Measurements from ENCODE around the gene EID3.

EID3 gene

GRCh38 chr12:104312654-104313053 lies 9.1 kb downstream of the EID3 start:
- Histone ChIP-seq H3K36me3 (ENCODE audit: control insufficient read depth, insufficient read depth, low read length) (peaks cover 53% of the 10 kb centered on the region), H3K9me3 (ENCODE audit: control insufficient read depth, low read length) (no peaks in the 10 kb centered on the region), H3K27ac (ENCODE audit: insufficient read depth, low read depth, low read length, poor library complexity, severe bottlenecking) (no peak overlapping the region), H3K4me1 (ENCODE audit: control insufficient read depth, insufficient read depth, low read length) (no peaks in the 10 kb centered on the region), H3K27me3 (ENCODE audit: control insufficient read depth, insufficient read depth, low read length, poor library complexity, severe bottlenecking) (no peaks in the 10 kb centered on the region), H3K4me3 (ENCODE audit: insufficient read depth, low read depth, low read length) (no peak overlapping the region)
- WGBS, 2 experiments: 83% methylated on average over 1 of the region's 1 CpG; no CpG with 5 or more reads in 1 of the 2 experiments

- 73% methylated on average over 4 of the region's 4 CpGs for WGBS, 2 experiments
- H3K27ac ChIP-seq (ENCODE audit: insufficient read depth, low read depth, low read length, poor library complexity, severe bottlenecking): no peak overlapping the region
- H3K4me1 ChIP-seq (ENCODE audit: control insufficient read depth, insufficient read depth, low read length): no peaks in the 10 kb centered on the region
- H3K36me3 ChIP-seq (ENCODE audit: control insufficient read depth, insufficient read depth, low read length): peaks cover 53% of the 10 kb centered on the region
- H3K27me3 ChIP-seq (ENCODE audit: control insufficient read depth, insufficient read depth, low read length, poor library complexity, severe bottlenecking): no peaks in the 10 kb centered on the region
- no peak overlapping the region for H3K4me3 ChIP-seq (ENCODE audit: insufficient read depth, low read depth, low read length)
- no peaks in the 10 kb centered on the region for H3K9me3 ChIP-seq (ENCODE audit: control insufficient read depth, low read length)
Measured at GRCh38 chr12:104313568-104314241, 10.2 kb downstream of the EID3 start.

- Histone ChIP-seq H3K4me3 (ENCODE audit: insufficient read depth, low read depth, low read length) (no peak overlapping the region), H3K36me3 (ENCODE audit: control insufficient read depth, insufficient read depth, low read length) (peaks cover 53% of the 10 kb centered on the region), H3K27ac (ENCODE audit: insufficient read depth, low read depth, low read length, poor library complexity, severe bottlenecking) (no peak overlapping the region), H3K9me3 (ENCODE audit: control insufficient read depth, low read length) (no peaks in the 10 kb centered on the region), H3K4me1 (ENCODE audit: control insufficient read depth, insufficient read depth, low read length) (no peaks in the 10 kb centered on the region), H3K27me3 (ENCODE audit: control insufficient read depth, insufficient read depth, low read length, poor library complexity, severe bottlenecking) (no peaks in the 10 kb centered on the region)
- WGBS, 2 experiments: 96% methylated on average over 1 of the region's 1 CpG
Measured at GRCh38 chr12:104314242-104314614, 10.7 kb downstream of the EID3 start.

- Histone ChIP-seq H3K36me3 (ENCODE audit: control insufficient read depth, insufficient read depth, low read length) (peaks cover 61% of the 10 kb centered on the region), H3K27ac (ENCODE audit: insufficient read depth, low read depth, low read length, poor library complexity, severe bottlenecking) (no peak overlapping the region), H3K4me3 (ENCODE audit: insufficient read depth, low read depth, low read length) (no peak overlapping the region), H3K9me3 (ENCODE audit: control insufficient read depth, low read length) (no peaks in the 10 kb centered on the region), H3K4me1 (ENCODE audit: control insufficient read depth, insufficient read depth, low read length) (no peaks in the 10 kb centered on the region), H3K27me3 (ENCODE audit: control insufficient read depth, insufficient read depth, low read length, poor library complexity, severe bottlenecking) (no peaks in the 10 kb centered on the region)
- 90 to 91% methylated on average over 9 to 10 of the region's 10 CpGs for WGBS, 2 experiments
Measured at GRCh38 chr12:104315326-104316224, 12.0 kb downstream of the EID3 start.

- Histone ChIP-seq H3K27ac (ENCODE audit: insufficient read depth, low read depth, low read length, poor library complexity, severe bottlenecking) (no peak overlapping the region), H3K9me3 (ENCODE audit: control insufficient read depth, low read length) (no peaks in the 10 kb centered on the region), H3K36me3 (ENCODE audit: control insufficient read depth, insufficient read depth, low read length) (peaks cover 68% of the 10 kb centered on the region), H3K27me3 (ENCODE audit: control insufficient read depth, insufficient read depth, low read length, poor library complexity, severe bottlenecking) (no peaks in the 10 kb centered on the region), H3K4me3 (ENCODE audit: insufficient read depth, low read depth, low read length) (no peak overlapping the region), H3K4me1 (ENCODE audit: control insufficient read depth, insufficient read depth, low read length) (no peaks in the 10 kb centered on the region)
Measured at GRCh38 chr12:104316936-104317335, 13.4 kb downstream of the EID3 start.

- H3K27me3 ChIP-seq (ENCODE audit: control insufficient read depth, insufficient read depth, low read length, poor library complexity, severe bottlenecking): no peaks in the 10 kb centered on the region
- peaks cover 66% of the 10 kb centered on the region for H3K36me3 ChIP-seq (ENCODE audit: control insufficient read depth, insufficient read depth, low read length)
- H3K9me3 ChIP-seq (ENCODE audit: control insufficient read depth, low read length): no peaks in the 10 kb centered on the region
- H3K4me1 ChIP-seq (ENCODE audit: control insufficient read depth, insufficient read depth, low read length): no peaks in the 10 kb centered on the region
- H3K4me3 ChIP-seq (ENCODE audit: insufficient read depth, low read depth, low read length): no peak overlapping the region
- no peak overlapping the region for H3K27ac ChIP-seq (ENCODE audit: insufficient read depth, low read depth, low read length, poor library complexity, severe bottlenecking)
- 92 to 95% methylated on average over 7 of the region's 7 CpGs for WGBS, 2 experiments
Measured at GRCh38 chr12:104317538-104318210, 14.1 kb downstream of the EID3 start.

GRCh38 chr12:104319028-104319427 lies 15.5 kb downstream of the EID3 start:
- no peak overlapping the region for H3K27ac ChIP-seq (ENCODE audit: insufficient read depth, low read depth, low read length, poor library complexity, severe bottlenecking)
- H3K27me3 ChIP-seq (ENCODE audit: control insufficient read depth, insufficient read depth, low read length, poor library complexity, severe bottlenecking): no peaks in the 10 kb centered on the region
- H3K9me3 ChIP-seq (ENCODE audit: control insufficient read depth, low read length): no peaks in the 10 kb centered on the region
- WGBS, 2 experiments: 86% methylated on average over 1 of the region's 1 CpG; no CpG with 5 or more reads in 1 of the 2 experiments
- H3K4me1 ChIP-seq (ENCODE audit: control insufficient read depth, insufficient read depth, low read length): no peaks in the 10 kb centered on the region
- H3K36me3 ChIP-seq (ENCODE audit: control insufficient read depth, insufficient read depth, low read length): peaks cover 56% of the 10 kb centered on the region
- H3K4me3 ChIP-seq (ENCODE audit: insufficient read depth, low read depth, low read length): no peak overlapping the region

- H3K9me3 ChIP-seq (ENCODE audit: control insufficient read depth, low read length): no peaks in the 10 kb centered on the region
- WGBS, 2 experiments: 91 to 95% methylated on average over 1 of the region's 1 CpG
- no peak overlapping the region for H3K27ac ChIP-seq (ENCODE audit: insufficient read depth, low read depth, low read length, poor library complexity, severe bottlenecking)
- no peaks in the 10 kb centered on the region for H3K4me1 ChIP-seq (ENCODE audit: control insufficient read depth, insufficient read depth, low read length)
- H3K4me3 ChIP-seq (ENCODE audit: insufficient read depth, low read depth, low read length): no peak overlapping the region
- peaks cover 49% of the 10 kb centered on the region for H3K36me3 ChIP-seq (ENCODE audit: control insufficient read depth, insufficient read depth, low read length)
- H3K27me3 ChIP-seq (ENCODE audit: control insufficient read depth, insufficient read depth, low read length, poor library complexity, severe bottlenecking): no peaks in the 10 kb centered on the region
Measured at GRCh38 chr12:104319918-104320626, 16.5 kb downstream of the EID3 start.

- H3K27me3 ChIP-seq (ENCODE audit: control insufficient read depth, insufficient read depth, low read length, poor library complexity, severe bottlenecking): no peaks in the 10 kb centered on the region
- no peak overlapping the region for H3K4me3 ChIP-seq (ENCODE audit: insufficient read depth, low read depth, low read length)
- H3K27ac ChIP-seq (ENCODE audit: insufficient read depth, low read depth, low read length, poor library complexity, severe bottlenecking): no peak overlapping the region
- H3K4me1 ChIP-seq (ENCODE audit: control insufficient read depth, insufficient read depth, low read length): no peaks in the 10 kb centered on the region
- peaks cover 47% of the 10 kb centered on the region for H3K36me3 ChIP-seq (ENCODE audit: control insufficient read depth, insufficient read depth, low read length)
- H3K9me3 ChIP-seq (ENCODE audit: control insufficient read depth, low read length): no peaks in the 10 kb centered on the region
Measured at GRCh38 chr12:104320627-104321024, 17.1 kb downstream of the EID3 start.

Data from ectodermal cell (in vitro differentiated cells).